ENCODE results near the gene CNNM4.

The CNNM4 gene

DNA sequence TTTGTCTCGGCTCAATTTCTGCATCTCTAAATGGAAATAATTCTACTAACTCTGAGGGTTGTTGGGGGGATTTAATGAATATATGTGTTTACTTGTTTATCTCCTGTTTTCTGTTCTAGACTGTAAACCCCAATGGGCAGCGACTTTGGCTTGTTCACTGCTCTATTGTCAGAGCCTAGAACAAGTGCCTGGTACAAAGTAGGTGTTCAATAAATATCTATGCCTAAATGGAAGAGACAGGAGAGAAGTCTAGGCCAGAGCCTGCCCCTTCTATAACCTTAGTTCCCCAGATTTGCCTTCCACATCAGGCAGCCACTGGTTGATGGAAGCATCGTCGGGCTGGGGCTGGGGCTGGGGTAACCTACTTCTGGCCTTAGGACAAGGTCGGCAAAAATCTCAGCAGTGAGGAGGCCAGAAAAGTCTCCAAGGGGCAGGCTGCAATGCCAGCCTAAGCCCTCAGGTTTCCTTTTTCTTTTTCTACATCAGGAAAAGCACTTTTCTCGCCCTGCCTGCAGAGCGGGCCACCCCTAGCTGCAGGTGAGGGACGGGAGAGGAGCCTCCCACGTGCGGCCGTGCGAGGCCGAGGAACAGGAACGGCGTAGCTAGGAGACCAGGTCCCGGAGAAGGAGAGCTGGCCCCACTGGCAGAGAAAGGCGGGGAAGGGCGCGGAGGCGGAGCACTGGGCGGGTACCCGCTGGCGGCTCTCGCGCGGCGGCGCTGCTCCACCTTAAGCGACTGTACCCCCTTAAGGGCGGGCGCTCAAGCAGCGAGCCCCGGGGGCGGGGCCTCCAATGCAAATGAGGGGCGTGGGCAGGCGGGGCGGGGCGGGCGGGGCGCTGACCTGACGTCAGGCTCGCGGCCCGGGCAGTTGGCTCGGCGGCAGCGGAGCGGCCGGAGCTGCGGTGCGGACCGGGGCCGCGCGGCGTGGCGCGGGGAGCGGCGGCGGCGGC lies at the start of gene CNNM4:
Gene CNNM4 (plus strand): TSS at position 867 of the 950 bp plus-strand sequence. CDS start 98 bp downstream, outside the sequence.
- peak; percentile 96 for DNase-seq

DNA sequence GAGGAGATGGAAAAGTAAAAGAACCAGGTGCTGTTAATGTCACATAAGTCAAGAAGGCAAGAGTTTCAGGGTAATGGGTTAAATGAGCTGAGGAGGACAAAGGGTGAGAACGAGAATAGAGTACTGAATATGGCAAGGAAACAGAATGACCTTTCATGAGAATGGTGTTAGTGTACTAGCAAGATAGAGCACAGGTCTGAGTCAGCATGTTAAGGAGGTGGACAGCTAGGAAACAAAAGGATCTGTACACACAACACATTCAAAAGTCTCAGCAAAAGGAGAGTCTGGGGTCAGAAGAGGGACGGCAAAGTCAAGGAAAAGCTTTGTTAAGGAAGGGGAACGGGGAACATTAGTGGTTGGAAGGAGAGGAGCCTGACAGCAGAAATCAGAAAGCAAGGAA lies 49.7 kb upstream of the CNNM4 start:
- no peak for DNase-seq

DNA sequence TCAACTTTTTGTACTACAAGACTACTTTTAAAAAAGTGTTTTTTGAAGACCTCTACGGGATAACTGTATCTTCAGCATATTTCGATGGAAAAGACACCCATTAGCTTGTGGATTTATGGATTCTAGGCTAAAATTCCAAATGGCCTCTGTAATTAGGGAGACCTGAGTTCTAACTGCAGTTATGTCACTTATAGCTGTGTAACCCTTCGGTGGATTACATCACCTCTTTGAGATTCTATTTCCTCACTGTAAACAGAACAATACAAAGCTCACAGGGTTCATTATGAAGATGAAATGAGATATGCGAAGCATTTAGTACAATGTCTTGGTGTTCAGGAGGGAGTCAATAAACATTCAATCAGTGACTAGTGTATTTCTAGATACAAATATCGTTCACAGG lies 45.0 kb upstream of the CNNM4 start:
- no peak for DNase-seq

- no peak for DNase-seq
Observed at GRCh38 chr2:96716388-96716787, 44.3 kb upstream of the CNNM4 start.

DNA sequence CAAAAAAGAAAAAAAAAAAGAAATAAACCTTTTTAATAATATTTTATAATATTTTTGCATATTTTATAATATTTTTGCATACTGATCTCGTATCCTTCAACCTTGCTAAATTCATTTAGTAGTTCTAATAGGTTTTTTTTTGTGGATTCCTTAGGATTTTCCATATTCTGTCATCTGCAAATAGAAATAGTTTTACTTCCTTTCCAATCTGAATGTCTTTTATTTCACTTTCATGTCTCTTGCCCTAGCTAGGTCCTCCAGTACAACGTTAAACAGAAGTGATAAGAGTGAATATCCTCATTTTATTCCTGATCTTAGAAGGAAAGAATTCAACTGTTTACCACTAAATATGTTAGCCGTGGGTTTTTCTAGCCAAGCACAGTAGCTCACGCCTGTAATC lies 34.6 kb upstream of the CNNM4 start:
- no peak for DNase-seq

- DNase-seq: no peak
Observed at GRCh38 chr2:96727431-96727830, 33.3 kb upstream of the CNNM4 start.

DNA sequence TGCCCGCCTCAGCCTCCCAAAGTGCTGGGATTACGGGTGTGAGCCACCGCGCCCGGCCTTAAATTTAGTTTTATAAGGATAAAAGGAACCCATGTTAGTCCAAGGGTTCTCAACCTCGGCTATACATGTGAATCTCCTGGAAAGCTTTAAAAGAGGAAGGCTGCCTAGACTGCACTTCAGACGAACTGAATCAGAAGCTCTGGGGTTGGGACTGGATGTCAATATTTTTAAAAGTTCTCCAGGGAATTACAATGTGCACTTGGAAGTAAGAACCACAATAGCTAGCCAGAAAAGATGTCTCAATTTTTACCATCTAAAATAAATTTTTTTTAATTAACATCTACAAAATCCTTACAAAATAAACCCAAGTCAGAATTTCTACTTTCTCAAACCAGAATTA lies 31.0 kb upstream of the CNNM4 start:
- no peak for DNase-seq

DNA sequence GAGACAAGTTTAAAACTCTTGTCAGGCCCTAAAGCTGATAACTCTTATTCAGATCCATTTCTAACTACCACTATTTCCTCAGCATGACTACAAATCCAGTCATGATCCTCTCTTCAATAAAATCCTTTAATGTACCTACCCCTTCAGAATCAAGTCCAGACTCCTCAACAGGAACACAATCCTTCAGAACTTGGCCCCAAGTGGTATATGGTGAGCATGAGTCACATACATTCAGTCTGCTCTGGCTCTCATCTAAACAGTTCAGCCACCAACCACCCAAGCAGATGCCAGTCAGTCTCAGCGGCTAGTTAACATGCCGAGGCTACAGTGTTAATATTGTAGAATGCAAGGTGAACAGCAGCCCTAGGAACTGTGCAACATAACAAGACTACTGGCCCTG lies 30.5 kb upstream of the CNNM4 start:
- DNase-seq: no peak

GRCh38 chr2:96733931-96734330 lies 26.8 kb upstream of the CNNM4 start:
- no peak for DNase-seq

- peak; percentile 66 for DNase-seq
Observed at GRCh38 chr2:96734880-96735583, 25.7 kb upstream of the CNNM4 start.

GRCh38 chr2:96737251-96737650 lies 23.5 kb upstream of the CNNM4 start:
- no peak for DNase-seq

DNA sequence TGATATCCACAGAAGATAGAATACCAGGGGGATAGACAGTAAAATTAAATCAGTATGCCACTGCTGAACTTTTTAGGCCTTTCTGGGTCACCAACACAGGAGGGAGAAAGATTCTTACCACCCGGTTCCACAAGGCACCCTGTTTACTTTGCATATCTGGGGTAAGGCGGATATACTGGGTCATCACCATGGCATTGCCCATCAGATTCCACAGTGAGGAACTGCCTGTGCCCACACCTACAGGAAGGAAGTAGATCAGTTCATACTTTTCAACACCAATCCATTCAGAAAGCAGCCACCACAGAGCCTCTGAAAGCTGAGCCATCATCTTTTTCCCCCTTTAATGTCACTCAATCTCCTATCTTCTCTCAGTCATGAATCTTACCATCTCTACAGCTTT lies 22.9 kb upstream of the CNNM4 start:
- no peak for DNase-seq

DNA sequence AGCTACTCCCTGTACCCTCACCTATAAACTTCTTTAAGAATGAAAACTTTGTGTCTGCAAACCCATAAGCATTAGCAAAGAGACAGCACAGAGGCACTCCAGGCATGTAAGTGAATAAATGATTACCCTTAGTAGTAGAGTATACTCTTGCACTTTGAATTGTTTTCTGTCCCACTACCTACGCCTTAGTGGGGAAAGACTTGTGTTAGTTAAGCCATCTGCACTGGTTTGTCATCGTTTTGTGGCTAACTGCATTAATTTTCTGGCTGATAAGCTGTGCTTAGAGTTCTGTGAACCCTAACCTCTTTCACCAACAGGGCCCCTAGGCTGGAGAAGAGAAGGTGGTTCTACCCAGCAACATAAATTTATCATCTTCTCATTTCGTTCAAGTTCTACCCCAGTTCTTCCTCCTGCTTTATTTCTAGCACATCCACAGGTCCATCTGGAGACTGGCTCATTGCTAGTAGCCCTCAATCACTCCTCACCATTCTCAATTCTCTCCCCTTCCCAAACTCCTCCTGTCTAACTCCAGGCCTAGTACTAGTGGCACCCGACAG lies 21.5 kb upstream of the CNNM4 start:
- peak; percentile 16 for DNase-seq

GRCh38 chr2:96739633-96740428 lies 20.9 kb upstream of the CNNM4 start, which contains the start of gene LMAN2L:
Gene LMAN2L (minus strand): TSS chr2:96740064. CDS start chr2:96740040, 24 bp downstream.
- peak; percentile 100 for DNase-seq

DNA sequence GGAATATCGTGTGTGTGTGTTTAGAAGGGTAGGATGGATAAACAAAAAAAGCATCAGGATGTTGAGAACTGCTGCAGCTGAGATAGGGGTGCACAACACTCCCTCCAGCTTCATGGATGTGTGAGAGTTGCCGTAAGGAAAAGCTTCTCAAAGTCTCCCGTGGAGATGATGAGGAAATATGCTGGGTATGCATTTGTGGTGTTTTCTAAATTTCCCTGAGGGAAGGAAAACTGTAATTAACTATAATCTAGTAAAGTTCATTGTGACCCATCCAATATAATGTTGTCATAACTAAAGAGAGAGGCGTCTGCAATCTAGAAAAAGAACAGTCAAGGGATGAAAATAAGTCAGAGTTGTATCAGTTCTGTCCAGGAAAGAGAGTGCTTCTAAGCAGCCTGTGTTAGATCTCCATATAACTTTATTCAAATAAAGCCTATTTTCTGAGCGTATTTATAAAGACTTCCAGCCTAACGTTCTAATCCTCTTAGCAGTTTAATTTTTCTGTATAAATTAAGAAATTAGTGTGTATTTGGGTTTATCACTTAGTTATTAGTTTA lies 13.6 kb upstream of the CNNM4 start:
- no peak for DNase-seq

DNA sequence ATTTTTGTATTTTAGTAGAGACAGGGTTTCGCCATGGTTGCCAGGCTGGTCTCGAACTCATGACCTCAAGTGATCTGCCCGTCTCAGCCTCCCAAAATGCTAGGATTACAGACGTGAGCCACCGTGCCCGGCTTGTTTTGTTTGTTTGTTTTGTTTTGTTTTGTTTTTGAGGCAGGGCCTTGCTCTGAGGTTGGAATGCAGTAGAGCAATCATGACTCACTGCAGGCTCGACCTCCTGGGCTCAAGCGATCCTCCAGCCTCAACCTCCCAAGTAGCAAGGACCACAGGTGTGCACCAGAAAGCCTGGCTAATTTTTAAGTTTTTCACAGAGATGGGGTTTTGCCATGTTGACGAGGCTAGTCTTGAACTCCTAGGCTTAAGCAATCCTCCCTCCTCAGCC lies 8.9 kb upstream of the CNNM4 start:
- DNase-seq: no peak

GRCh38 chr2:96753661-96754282 lies 6.9 kb upstream of the CNNM4 start:
- DNase-seq: no peak

DNA sequence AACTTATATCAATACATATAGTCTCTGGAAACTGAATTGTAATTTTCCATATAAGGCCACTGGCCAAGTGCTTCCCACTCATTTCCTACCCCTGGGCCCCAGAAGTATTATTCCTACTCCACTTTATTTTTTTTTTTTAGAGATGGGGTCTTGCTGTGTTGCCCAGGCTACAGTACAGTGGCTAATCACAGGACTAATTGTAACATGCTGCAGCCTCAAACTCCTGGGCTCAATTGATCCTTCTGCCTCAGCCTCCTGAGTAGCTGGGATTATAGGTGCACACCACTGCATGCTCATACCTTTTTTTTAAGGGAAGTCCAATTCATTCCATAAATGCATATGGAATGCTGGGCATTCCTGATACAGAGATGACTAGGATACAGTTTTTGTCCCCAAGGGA lies 6.4 kb upstream of the CNNM4 start:
- no peak for DNase-seq

GRCh38 chr2:96756788-96757476 lies 3.8 kb upstream of the CNNM4 start:
- DNase-seq: no peak

GRCh38 chr2:96757477-96757860 lies 3.2 kb upstream of the CNNM4 start:
- DNase-seq: no peak

GRCh38 chr2:96758987-96759386 lies 1.7 kb upstream of the CNNM4 start:
- no peak for DNase-seq

All from NCI-H82 (cell line).